Stomach (tissue), 4 donors: Measurements from ENCODE around the gene NR6A1.

Experiments used
- EP300 ChIP-seq: sonication (generic); formaldehyde crosslinking; IDR thresholded peaks from one replicate; pipeline ENCODE4 v1.6.1; 2017; ENCODE audit warnings: antibody characterized with exemption
- POLR2A ChIP-seq, 4 donors: fragments of 450-650 bp; IDR thresholded peaks; one replicate each; pipeline ENCODE4 v1.6.1; 2016; ENCODE audit warnings: antibody characterized with exemption in 4 of 4, control low read depth in 2 of 4, mild to moderate bottlenecking in 1 of 4, moderate library complexity in 1 of 4
- POLR2AphosphoS5 ChIP-seq, 3 donors: sonication (generic); formaldehyde crosslinking; IDR thresholded peaks; one replicate each; pipeline ENCODE4 v1.6.1; 2016; ENCODE audit warnings: antibody characterized with exemption in 3 of 3
- TF ChIP-seq, protein P1 (sequence below), 7 experiments: fragments of 450-650 bp in 4 of 7; fragments of 200-600 bp in 3 of 7; sonication (generic) in 3 of 7; IDR thresholded peaks; one replicate each; pipeline ENCODE4 v1.5.1; 2016 to 2019; ENCODE audit warnings: antibody characterized with exemption in 7 of 7, control low read depth in 2 of 7, mild to moderate bottlenecking in 1 of 7

- TF ChIP-seq, protein P1, sequence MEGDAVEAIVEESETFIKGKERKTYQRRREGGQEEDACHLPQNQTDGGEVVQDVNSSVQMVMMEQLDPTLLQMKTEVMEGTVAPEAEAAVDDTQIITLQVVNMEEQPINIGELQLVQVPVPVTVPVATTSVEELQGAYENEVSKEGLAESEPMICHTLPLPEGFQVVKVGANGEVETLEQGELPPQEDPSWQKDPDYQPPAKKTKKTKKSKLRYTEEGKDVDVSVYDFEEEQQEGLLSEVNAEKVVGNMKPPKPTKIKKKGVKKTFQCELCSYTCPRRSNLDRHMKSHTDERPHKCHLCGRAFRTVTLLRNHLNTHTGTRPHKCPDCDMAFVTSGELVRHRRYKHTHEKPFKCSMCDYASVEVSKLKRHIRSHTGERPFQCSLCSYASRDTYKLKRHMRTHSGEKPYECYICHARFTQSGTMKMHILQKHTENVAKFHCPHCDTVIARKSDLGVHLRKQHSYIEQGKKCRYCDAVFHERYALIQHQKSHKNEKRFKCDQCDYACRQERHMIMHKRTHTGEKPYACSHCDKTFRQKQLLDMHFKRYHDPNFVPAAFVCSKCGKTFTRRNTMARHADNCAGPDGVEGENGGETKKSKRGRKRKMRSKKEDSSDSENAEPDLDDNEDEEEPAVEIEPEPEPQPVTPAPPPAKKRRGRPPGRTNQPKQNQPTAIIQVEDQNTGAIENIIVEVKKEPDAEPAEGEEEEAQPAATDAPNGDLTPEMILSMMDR (IDR thresholded peaks at IDR 0.05), result no peak
- no peak for TF ChIP-seq POLR2A (IDR thresholded peaks at IDR 0.05)
- no peak for TF ChIP-seq EP300
- no peak for TF ChIP-seq POLR2AphosphoS5 (IDR thresholded peaks at IDR 0.05)
Observed at GRCh38 chr9:124708633-124709291, 62.3 kb downstream of the NR6A1 start.
